Measurements from ENCODE around the gene LHFPL4.

Gene LHFPL4

GRCh38 chr3:9503283-9503682 is 50.3 kb downstream of the LHFPL4 start:
- no peak overlapping the region for H3K4me3 ChIP-seq (ENCODE audit: low read depth, low read length)
- no peak overlapping the region for H3K27ac ChIP-seq
- TF ChIP-seq CTCF (IDR thresholded peaks at IDR 0.05; ENCODE audit: low read depth, low read length), result peak; percentile 90
- no peaks in the 10 kb centered on the region for H3K27me3 ChIP-seq (ENCODE audit: insufficient read depth, low read depth, severe bottlenecking)
- H3K9me3 ChIP-seq (ENCODE audit: severe bottlenecking), result no peaks in the 10 kb centered on the region
- peak; percentile 81 for DNase-seq
- peaks cover 32% of the 10 kb centered on the region for H3K36me3 ChIP-seq

- DNase-seq, result no peak
- Histone ChIP-seq H3K27ac (no peak overlapping the region), H3K36me3 (peaks cover 28% of the 10 kb centered on the region), H3K4me3 (ENCODE audit: low read depth, low read length) (no peak overlapping the region), H3K9me3 (ENCODE audit: severe bottlenecking) (no peaks in the 10 kb centered on the region), H3K27me3 (ENCODE audit: insufficient read depth, low read depth, severe bottlenecking) (no peaks in the 10 kb centered on the region)
- TF ChIP-seq CTCF (IDR thresholded peaks at IDR 0.05; ENCODE audit: low read depth, low read length), result no peak
Measured at GRCh38 chr3:9501226-9501625, 52.4 kb downstream of the LHFPL4 start.

DNA sequence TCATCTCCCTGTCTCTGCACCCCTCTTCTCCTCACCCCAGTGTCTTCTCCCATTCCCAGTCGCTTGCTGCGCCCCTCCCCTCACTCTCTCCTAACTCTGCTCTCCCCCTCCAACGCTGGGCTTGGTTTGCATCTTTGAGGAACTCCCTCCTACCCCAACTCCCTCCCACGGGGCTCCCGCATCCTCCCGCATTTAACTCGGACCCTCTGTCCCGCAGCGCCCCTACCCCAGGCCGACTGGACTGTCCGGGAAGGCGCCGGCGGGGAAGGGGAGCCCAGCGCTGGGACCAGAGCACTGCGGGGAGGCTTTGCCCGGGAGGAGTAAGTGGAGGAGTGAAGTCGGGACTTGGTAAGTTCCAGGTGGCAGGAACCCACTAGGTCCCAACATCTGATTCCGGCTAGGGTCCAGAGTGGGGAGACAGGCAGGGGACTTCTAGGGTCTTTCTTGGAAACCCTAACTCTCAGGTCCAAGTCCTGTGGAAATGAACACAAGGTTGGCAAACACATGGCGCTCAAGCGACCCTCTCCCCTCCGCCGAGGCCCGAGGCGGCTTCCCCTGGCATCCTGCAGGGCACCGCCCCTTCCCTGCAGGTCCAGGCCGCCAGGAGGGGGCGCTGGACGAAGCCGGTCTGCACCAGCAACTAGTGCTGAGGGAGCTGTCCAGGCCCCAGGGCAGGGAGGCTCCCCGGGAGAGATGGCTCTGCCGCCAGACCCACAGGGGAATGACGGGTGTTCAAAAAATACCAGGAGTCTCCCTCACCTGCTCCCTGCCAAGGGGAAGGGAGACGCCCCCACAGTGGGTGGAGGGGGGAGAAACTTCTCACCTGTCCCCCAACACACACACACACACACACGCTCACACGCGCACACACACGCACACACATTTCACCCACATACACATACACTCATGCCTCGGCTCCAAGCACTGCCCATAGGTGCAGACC is 53.2 kb downstream of the LHFPL4 start:
- TF ChIP-seq CTCF (IDR thresholded peaks at IDR 0.05; ENCODE audit: low read depth, low read length), result peak; percentile 84
- Histone ChIP-seq H3K36me3 (peaks cover 28% of the 10 kb centered on the region), H3K4me3 (ENCODE audit: low read depth, low read length) (no peak overlapping the region), H3K27me3 (ENCODE audit: insufficient read depth, low read depth, severe bottlenecking) (no peaks in the 10 kb centered on the region), H3K9me3 (ENCODE audit: severe bottlenecking) (no peaks in the 10 kb centered on the region), H3K27ac (no peak overlapping the region)
- DNase-seq, result peak; percentile 73

GRCh38 chr3:9499455-9500107 is 54.0 kb downstream of the LHFPL4 start:
- Histone ChIP-seq H3K27ac (no peak overlapping the region), H3K27me3 (ENCODE audit: insufficient read depth, low read depth, severe bottlenecking) (no peaks in the 10 kb centered on the region), H3K9me3 (ENCODE audit: severe bottlenecking) (no peaks in the 10 kb centered on the region), H3K4me3 (ENCODE audit: low read depth, low read length) (no peak overlapping the region), H3K36me3 (peaks cover 28% of the 10 kb centered on the region)
- TF ChIP-seq CTCF (IDR thresholded peaks at IDR 0.05; ENCODE audit: low read depth, low read length), result no peak
- DNase-seq, result no peak

- no peak overlapping the region for H3K4me3 ChIP-seq (ENCODE audit: low read depth, low read length)
- DNase-seq, result no peak
- peaks cover 24% of the 10 kb centered on the region for H3K36me3 ChIP-seq
- H3K9me3 ChIP-seq (ENCODE audit: severe bottlenecking), result no peaks in the 10 kb centered on the region
- TF ChIP-seq CTCF (IDR thresholded peaks at IDR 0.05; ENCODE audit: low read depth, low read length), result no peak
- H3K27ac ChIP-seq, result no peak overlapping the region
- no peaks in the 10 kb centered on the region for H3K27me3 ChIP-seq (ENCODE audit: insufficient read depth, low read depth, severe bottlenecking)
Measured at GRCh38 chr3:9498781-9499180, 54.8 kb downstream of the LHFPL4 start.

Measured in WERI-Rb-1 (cell line).